ENCODE data around the gene LRCH1. TPM values are rescaled to one million over a fixed set of nuclear protein-coding genes. Genes with fewer than 3 reads are reported as not detected.

The LRCH1 gene
- total and polyA plus RNA-seq, 10 of the 15 experiments (the other 5 are each of a cell fraction or from before 2014, with no cell fraction given) = 5.3 to 48.9 (median 14.4) TPM

- TF ChIP-seq ATF3 (IDR thresholded peaks at IDR 0.05; ENCODE audit: borderline replicate concordance, extremely low read depth, low read depth, low read length) (peak; percentile 62; the same call in 1 of the 2 replicates), IRF4 (IDR thresholded peaks at IDR 0.05; ENCODE audit: low read depth, low read length) (no peak), EGR1 (IDR thresholded peaks at IDR 0.05; ENCODE audit: borderline replicate concordance in 1 of 2, low read depth in 2 of 2, low read length in 2 of 2) (0 out of 3 replicates have a peak, but pooled peaks of 1 of the 2 experiments have one; percentile 55), CBX3 (IDR thresholded peaks at IDR 0.05; ENCODE audit: borderline replicate concordance, low read depth) (no peak), USF2 (IDR thresholded peaks at IDR 0.05; ENCODE audit: borderline replicate concordance, low read depth, low read length) (peak; percentile 67), YBX1 (IDR thresholded peaks at IDR 0.05) (no peak), MYC (IDR thresholded peaks at IDR 0.05; ENCODE audit: insufficient read depth, insufficient read length, insufficient replicate concordance, low read length, severe bottlenecking) (no peak), MLLT1 (IDR thresholded peaks at IDR 0.05) (no peak; the same call in 1 of the 2 replicates), BMI1 (IDR thresholded peaks at IDR 0.05; ENCODE audit: borderline replicate concordance) (no peak), KLF5 (IDR thresholded peaks at IDR 0.05; ENCODE audit: partially characterized antibody) (no peak), MTA3 (IDR thresholded peaks at IDR 0.05; ENCODE audit: borderline replicate concordance, low read length) (no peak; the same call in 1 of the 2 replicates), FOXM1 (IDR thresholded peaks at IDR 0.05; ENCODE audit: low read depth, low read length) (no peak), FOS (IDR thresholded peaks at IDR 0.05; ENCODE audit: borderline replicate concordance, extremely low read depth, insufficient read length) (peak; percentile 20), CEBPZ (IDR thresholded peaks at IDR 0.05; ENCODE audit: low read depth, low read length) (no peak), ATF7 (IDR thresholded peaks at IDR 0.05; ENCODE audit: low read depth) (no peak), REST (IDR thresholded peaks at IDR 0.05; ENCODE audit: low read depth, low read length) (no peak), SUZ12 (IDR thresholded peaks at IDR 0.05; ENCODE audit: unreplicated experiment) (no peak)
Observed at GRCh38 chr13:46796515-46797474, 243.8 kb downstream of the LRCH1 start, which contains the start of gene ESD (continued).

Data from GM12878 (cell line).